GM18861 (cell line): ENCODE data around the gene DVL3.

ENCODE experiments used
- ATAC-seq: cut with Tn5 transposase; IDR thresholded peaks from one replicate; pipeline ENCODE4 v1.9.1; 2021; ENCODE audit not compliant: unreplicated experiment

The DVL3 gene

GRCh38 chr3:184209146-184209923 is 54.2 kb downstream of the DVL3 start:
- ATAC-seq: no peak

- no peak for ATAC-seq
Measured at GRCh38 chr3:184211297-184211696, 56.1 kb downstream of the DVL3 start.

GRCh38 chr3:184211718-184212117 is 56.5 kb downstream of the DVL3 start:
- ATAC-seq: no peak

GRCh38 chr3:184218814-184219213 is 63.6 kb downstream of the DVL3 start:
- ATAC-seq: no peak

- no peak for ATAC-seq
Measured at GRCh38 chr3:184222521-184222920, 67.3 kb downstream of the DVL3 start.
